Measurements from ENCODE around the gene FARS2.
A peak's percentile ranks its signal among the peaks of the same experiment; 100 is the strongest.

FARS2 gene

GRCh38 chr6:5331845-5332442, 70.6 kb downstream of the FARS2 start:
- POLR2A ChIA-PET: interaction anchor here (0.6 kb wide), 1 partner anchor 802 kb away, joined by 3 read pairs; no protein-coding TSS in a partner anchor
- no peak for DNase-seq
- Histone ChIP-seq H3K27me3 (replicated peaks in 2 of 5; ENCODE audit: control insufficient read depth in 4 of 5, insufficient read depth in 5 of 5, low read length in 4 of 5) (no peaks in the 10 kb centered on the region), H3K4me3 (ENCODE audit: control insufficient read depth in 1 of 7, extremely low read depth in 1 of 7, insufficient read depth in 4 of 7, low read depth in 2 of 7, low read length in 6 of 7) (no peak overlapping the region), H3K27ac (ENCODE audit: insufficient read depth in 1 of 2, low read depth in 1 of 2, low read length in 2 of 2, poor library complexity in 1 of 2, severe bottlenecking in 2 of 2) (no peak overlapping the region), H3K9me3 (ENCODE audit: control extremely low read depth in 1 of 5, control insufficient read depth in 4 of 5, insufficient read depth in 2 of 5, low read depth in 1 of 5, low read length in 4 of 5) (no peaks in the 10 kb centered on the region), H3K36me3 (ENCODE audit: control insufficient read depth in 4 of 4, insufficient read depth in 4 of 4, low read length in 3 of 4) (no peaks in the 10 kb centered on the region), H3K4me1 (ENCODE audit: control extremely low read depth in 1 of 4, control insufficient read depth in 4 of 4, insufficient read depth in 4 of 4, low read length in 3 of 4) (no peaks in the 10 kb centered on the region)
- CTCF ChIA-PET: interaction anchor here (0.6 kb wide), 1 partner anchor 65 kb away, joined by 3 read pairs; no protein-coding TSS in a partner anchor
- 96% methylated on average over 4 of the region's 5 CpGs for WGBS (ENCODE audit: insufficient coverage)

GRCh38 chr6:5333658-5334057, 72.3 kb downstream of the FARS2 start:
- H3K9me3 ChIP-seq (ENCODE audit: control extremely low read depth in 1 of 5, control insufficient read depth in 4 of 5, insufficient read depth in 2 of 5, low read depth in 1 of 5, low read length in 4 of 5): no peaks in the 10 kb centered on the region
- ChIA-PET POLR2A (no interaction called here), CTCF (no interaction called here)
- no peak overlapping the region for H3K4me3 ChIP-seq (ENCODE audit: control insufficient read depth in 1 of 7, extremely low read depth in 1 of 7, insufficient read depth in 4 of 7, low read depth in 2 of 7, low read length in 6 of 7)
- H3K4me1 ChIP-seq (ENCODE audit: control extremely low read depth in 1 of 4, control insufficient read depth in 4 of 4, insufficient read depth in 4 of 4, low read length in 3 of 4): no peaks in the 10 kb centered on the region
- no peak overlapping the region for H3K27ac ChIP-seq (ENCODE audit: insufficient read depth in 1 of 2, low read depth in 1 of 2, low read length in 2 of 2, poor library complexity in 1 of 2, severe bottlenecking in 2 of 2)
- H3K36me3 ChIP-seq (ENCODE audit: control insufficient read depth in 4 of 4, insufficient read depth in 4 of 4, low read length in 3 of 4): no peaks in the 10 kb centered on the region
- H3K27me3 ChIP-seq (replicated peaks in 2 of 5; ENCODE audit: control insufficient read depth in 4 of 5, insufficient read depth in 5 of 5, low read length in 4 of 5): no peaks in the 10 kb centered on the region
- DNase-seq: no peak
- WGBS (ENCODE audit: insufficient coverage): 100% methylated on average over 2 of the region's 3 CpGs

GRCh38 chr6:5334341-5334740, 73.0 kb downstream of the FARS2 start:
- 100% methylated on average over 1 of the region's 1 CpG for WGBS (ENCODE audit: insufficient coverage)
- POLR2A ChIA-PET: no interaction called here
- Histone ChIP-seq H3K4me1 (ENCODE audit: control extremely low read depth in 1 of 4, control insufficient read depth in 4 of 4, insufficient read depth in 4 of 4, low read length in 3 of 4) (no peaks in the 10 kb centered on the region), H3K4me3 (ENCODE audit: control insufficient read depth in 1 of 7, extremely low read depth in 1 of 7, insufficient read depth in 4 of 7, low read depth in 2 of 7, low read length in 6 of 7) (no peak overlapping the region), H3K36me3 (ENCODE audit: control insufficient read depth in 4 of 4, insufficient read depth in 4 of 4, low read length in 3 of 4) (no peaks in the 10 kb centered on the region), H3K9me3 (ENCODE audit: control extremely low read depth in 1 of 5, control insufficient read depth in 4 of 5, insufficient read depth in 2 of 5, low read depth in 1 of 5, low read length in 4 of 5) (no peaks in the 10 kb centered on the region), H3K27me3 (replicated peaks in 2 of 5; ENCODE audit: control insufficient read depth in 4 of 5, insufficient read depth in 5 of 5, low read length in 4 of 5) (no peaks in the 10 kb centered on the region), H3K27ac (ENCODE audit: insufficient read depth in 1 of 2, low read depth in 1 of 2, low read length in 2 of 2, poor library complexity in 1 of 2, severe bottlenecking in 2 of 2) (no peak overlapping the region)
- DNase-seq: no peak
- CTCF ChIA-PET: interaction anchor here (1.1 kb wide), 1 partner anchor 10 kb away, joined by 3 read pairs; no protein-coding TSS in a partner anchor

DNA sequence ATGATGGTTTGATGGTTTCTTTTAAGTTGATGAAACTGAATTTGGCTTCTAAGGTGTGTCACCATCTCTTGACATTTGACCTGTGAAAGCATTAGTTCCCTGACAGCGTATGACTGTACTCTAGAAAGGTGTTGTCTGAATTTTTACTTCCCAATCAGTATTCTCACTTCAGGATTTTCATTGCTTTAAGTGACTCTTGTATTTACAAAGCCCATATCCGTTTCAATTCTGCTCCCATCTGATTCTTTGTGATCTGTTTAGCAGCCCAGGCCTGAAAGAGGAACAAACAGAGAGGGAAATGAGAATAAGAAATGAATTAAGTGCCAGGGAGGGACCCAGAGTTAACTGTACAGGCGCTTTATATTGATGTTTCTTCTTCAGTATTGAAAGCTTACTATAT, 73.7 kb downstream of the FARS2 start:
- WGBS (ENCODE audit: insufficient coverage): 14% methylated on average over 1 of the region's 3 CpGs
- H3K4me1 ChIP-seq (ENCODE audit: control extremely low read depth in 1 of 4, control insufficient read depth in 4 of 4, insufficient read depth in 4 of 4, low read length in 3 of 4): no peaks in the 10 kb centered on the region
- H3K27me3 ChIP-seq (replicated peaks in 2 of 5; ENCODE audit: control insufficient read depth in 4 of 5, insufficient read depth in 5 of 5, low read length in 4 of 5): no peaks in the 10 kb centered on the region
- peak in 2 of 3 donors; percentile 13 to 17 for DNase-seq
- no peaks in the 10 kb centered on the region for H3K9me3 ChIP-seq (ENCODE audit: control extremely low read depth in 1 of 5, control insufficient read depth in 4 of 5, insufficient read depth in 2 of 5, low read depth in 1 of 5, low read length in 4 of 5)
- ChIA-PET POLR2A (no interaction called here), CTCF (interaction anchor here (1.1 kb wide), 1 partner anchor 11 kb away, joined by 3 read pairs; no protein-coding TSS in a partner anchor)
- no peak overlapping the region for H3K4me3 ChIP-seq (ENCODE audit: control insufficient read depth in 1 of 7, extremely low read depth in 1 of 7, insufficient read depth in 4 of 7, low read depth in 2 of 7, low read length in 6 of 7)
- H3K36me3 ChIP-seq (ENCODE audit: control insufficient read depth in 4 of 4, insufficient read depth in 4 of 4, low read length in 3 of 4): no peaks in the 10 kb centered on the region
- no peak overlapping the region for H3K27ac ChIP-seq (ENCODE audit: insufficient read depth in 1 of 2, low read depth in 1 of 2, low read length in 2 of 2, poor library complexity in 1 of 2, severe bottlenecking in 2 of 2)

GRCh38 chr6:5337573-5337972, 76.3 kb downstream of the FARS2 start:
- Histone ChIP-seq H3K27ac (ENCODE audit: insufficient read depth in 1 of 2, low read depth in 1 of 2, low read length in 2 of 2, poor library complexity in 1 of 2, severe bottlenecking in 2 of 2) (no peak overlapping the region), H3K27me3 (replicated peaks in 2 of 5; ENCODE audit: control insufficient read depth in 4 of 5, insufficient read depth in 5 of 5, low read length in 4 of 5) (no peaks in the 10 kb centered on the region), H3K36me3 (ENCODE audit: control insufficient read depth in 4 of 4, insufficient read depth in 4 of 4, low read length in 3 of 4) (no peaks in the 10 kb centered on the region), H3K9me3 (ENCODE audit: control extremely low read depth in 1 of 5, control insufficient read depth in 4 of 5, insufficient read depth in 2 of 5, low read depth in 1 of 5, low read length in 4 of 5) (no peaks in the 10 kb centered on the region), H3K4me3 (ENCODE audit: control insufficient read depth in 1 of 7, extremely low read depth in 1 of 7, insufficient read depth in 4 of 7, low read depth in 2 of 7, low read length in 6 of 7) (no peak overlapping the region), H3K4me1 (ENCODE audit: control extremely low read depth in 1 of 4, control insufficient read depth in 4 of 4, insufficient read depth in 4 of 4, low read length in 3 of 4) (no peaks in the 10 kb centered on the region)
- no peak for DNase-seq
- ChIA-PET CTCF (no interaction called here), POLR2A (no interaction called here)
- no CpG with 5 or more reads among the region's 2 CpGs for WGBS (ENCODE audit: insufficient coverage)

DNA sequence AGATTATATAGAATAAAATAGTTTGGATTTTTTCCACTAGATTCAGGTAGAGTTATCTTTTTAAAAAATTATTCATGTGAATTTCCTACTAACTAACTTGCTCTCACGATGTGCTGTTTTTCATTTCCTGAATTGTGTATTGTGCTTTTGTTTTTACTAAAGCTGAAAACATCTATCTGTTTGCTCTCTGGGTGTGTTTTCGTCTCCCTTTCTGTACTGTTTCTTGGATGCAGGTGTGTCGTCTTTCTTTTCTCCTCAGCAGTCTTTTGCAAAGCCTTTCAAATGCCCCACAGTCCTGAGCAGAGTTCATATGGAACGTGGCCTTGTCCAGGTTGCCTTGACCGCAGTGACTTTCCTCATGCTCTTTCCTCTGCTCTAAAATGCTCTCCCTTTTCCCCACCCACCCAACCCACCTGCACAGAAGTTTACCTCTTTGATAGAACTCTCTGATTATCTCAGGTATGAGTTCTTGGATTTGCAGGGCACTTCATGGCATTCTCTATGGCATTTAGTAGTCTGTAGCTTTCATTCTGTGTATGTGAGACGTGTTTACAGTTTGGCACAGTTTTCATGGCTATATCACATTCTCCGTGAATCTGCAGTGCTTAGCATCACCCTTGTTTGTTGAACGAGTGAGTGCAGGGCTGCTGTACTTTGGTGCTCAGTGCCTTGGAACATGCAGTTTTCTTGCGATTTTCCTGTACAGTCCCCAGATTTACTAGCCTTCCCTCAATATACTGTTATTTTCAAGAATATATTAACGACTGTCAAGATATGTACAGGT, 77.1 kb downstream of the FARS2 start:
- H3K36me3 ChIP-seq (ENCODE audit: control insufficient read depth in 4 of 4, insufficient read depth in 4 of 4, low read length in 3 of 4): no peaks in the 10 kb centered on the region
- H3K4me3 ChIP-seq (ENCODE audit: control insufficient read depth in 1 of 7, extremely low read depth in 1 of 7, insufficient read depth in 4 of 7, low read depth in 2 of 7, low read length in 6 of 7): no peak overlapping the region
- DNase-seq: no peak
- WGBS (ENCODE audit: insufficient coverage): 100% methylated on average over 3 of the region's 10 CpGs
- no peaks in the 10 kb centered on the region for H3K27me3 ChIP-seq (replicated peaks in 2 of 5; ENCODE audit: control insufficient read depth in 4 of 5, insufficient read depth in 5 of 5, low read length in 4 of 5)
- CTCF ChIA-PET: no interaction called here
- POLR2A ChIA-PET: no interaction called here
- H3K4me1 ChIP-seq (ENCODE audit: control extremely low read depth in 1 of 4, control insufficient read depth in 4 of 4, insufficient read depth in 4 of 4, low read length in 3 of 4): no peaks in the 10 kb centered on the region
- H3K9me3 ChIP-seq (ENCODE audit: control extremely low read depth in 1 of 5, control insufficient read depth in 4 of 5, insufficient read depth in 2 of 5, low read depth in 1 of 5, low read length in 4 of 5): no peaks in the 10 kb centered on the region
- H3K27ac ChIP-seq (ENCODE audit: insufficient read depth in 1 of 2, low read depth in 1 of 2, low read length in 2 of 2, poor library complexity in 1 of 2, severe bottlenecking in 2 of 2): no peak overlapping the region

DNA sequence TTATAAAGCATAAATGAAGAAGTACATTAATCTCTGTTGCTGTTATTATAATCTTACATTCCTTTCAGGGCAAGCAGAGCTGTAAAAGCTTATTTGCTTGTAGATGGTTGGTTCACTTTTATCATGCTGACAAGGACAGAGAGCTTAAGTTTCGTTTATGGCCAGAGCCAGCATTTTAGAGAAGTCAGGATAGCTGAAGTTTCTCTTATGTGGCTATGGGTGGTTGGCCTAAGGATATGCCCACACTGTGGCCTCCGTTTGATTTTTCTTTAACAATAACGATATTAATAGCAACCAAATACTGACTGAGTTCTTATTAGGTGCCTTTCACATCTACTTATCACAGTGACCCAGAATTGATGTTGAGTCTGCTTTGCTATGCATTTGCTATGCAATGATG, 78.5 kb downstream of the FARS2 start:
- no peak for DNase-seq
- CTCF ChIA-PET: no interaction called here
- Histone ChIP-seq H3K27me3 (replicated peaks in 2 of 5; ENCODE audit: control insufficient read depth in 4 of 5, insufficient read depth in 5 of 5, low read length in 4 of 5) (no peaks in the 10 kb centered on the region), H3K36me3 (ENCODE audit: control insufficient read depth in 4 of 4, insufficient read depth in 4 of 4, low read length in 3 of 4) (no peaks in the 10 kb centered on the region), H3K9me3 (ENCODE audit: control extremely low read depth in 1 of 5, control insufficient read depth in 4 of 5, insufficient read depth in 2 of 5, low read depth in 1 of 5, low read length in 4 of 5) (no peaks in the 10 kb centered on the region), H3K4me3 (ENCODE audit: control insufficient read depth in 1 of 7, extremely low read depth in 1 of 7, insufficient read depth in 4 of 7, low read depth in 2 of 7, low read length in 6 of 7) (no peak overlapping the region), H3K27ac (ENCODE audit: insufficient read depth in 1 of 2, low read depth in 1 of 2, low read length in 2 of 2, poor library complexity in 1 of 2, severe bottlenecking in 2 of 2) (no peak overlapping the region), H3K4me1 (ENCODE audit: control extremely low read depth in 1 of 4, control insufficient read depth in 4 of 4, insufficient read depth in 4 of 4, low read length in 3 of 4) (no peaks in the 10 kb centered on the region)
- WGBS (ENCODE audit: insufficient coverage): no CpG with 5 or more reads among the region's 3 CpGs
- POLR2A ChIA-PET: no interaction called here
